Measurements from ENCODE around the gene ATP10B. TPM values are rescaled to one million over a fixed set of nuclear protein-coding genes. Genes with fewer than 3 reads are reported as not detected.

ATP10B gene
- total RNA-seq, 2 donors from 2014 or later, result not detected

DNA sequence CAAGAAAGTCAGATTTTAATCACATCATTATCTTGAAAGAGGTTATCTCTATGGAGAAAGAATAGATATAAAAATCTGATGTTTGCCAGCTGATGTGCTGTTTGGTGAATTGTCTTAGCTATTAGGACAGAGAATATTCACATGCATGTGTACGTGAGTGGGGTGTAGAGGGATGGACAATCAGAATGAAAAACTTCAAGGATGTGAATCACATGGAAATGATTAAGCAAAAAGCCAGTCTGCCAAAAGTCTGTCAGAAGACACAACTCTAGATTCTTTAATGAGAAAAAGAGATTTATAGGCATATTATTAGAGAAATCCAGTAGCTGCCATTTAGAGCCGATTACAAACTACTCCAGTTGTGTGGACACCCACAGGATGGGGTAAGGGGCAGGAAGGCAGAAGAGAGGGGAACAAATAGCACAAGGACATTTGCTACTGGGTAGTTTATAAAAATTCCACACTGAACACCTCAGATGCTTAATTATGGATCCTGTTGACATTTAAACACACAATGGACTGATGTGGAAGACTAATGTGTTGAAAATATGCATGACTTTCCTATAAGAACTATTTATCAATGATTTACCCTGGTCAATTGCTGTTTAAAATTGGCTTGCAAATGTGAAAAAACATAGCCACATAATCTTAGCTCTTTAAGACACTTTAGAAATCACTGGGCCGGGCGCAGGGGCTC lies 302.9 kb downstream of the ATP10B start:
- no peaks in the 10 kb centered on the region for H3K4me1 Mint-ChIP-seq (ENCODE audit: low read depth in 2 of 2)
- no peak for DNase-seq (ENCODE audit: low spot score)
- H3K27me3 Mint-ChIP-seq, result peaks cover 13 to 14% of the 10 kb centered on the region in 2 donors
- no peak for ATAC-seq
- no peak overlapping the region for H3K27ac Mint-ChIP-seq
- no peaks in the 10 kb centered on the region for H3K36me3 Mint-ChIP-seq
- H3K9me3 Mint-ChIP-seq, result peaks cover 3% of the 10 kb centered on the region
- H3K4me3 Mint-ChIP-seq, result no peak overlapping the region

DNA sequence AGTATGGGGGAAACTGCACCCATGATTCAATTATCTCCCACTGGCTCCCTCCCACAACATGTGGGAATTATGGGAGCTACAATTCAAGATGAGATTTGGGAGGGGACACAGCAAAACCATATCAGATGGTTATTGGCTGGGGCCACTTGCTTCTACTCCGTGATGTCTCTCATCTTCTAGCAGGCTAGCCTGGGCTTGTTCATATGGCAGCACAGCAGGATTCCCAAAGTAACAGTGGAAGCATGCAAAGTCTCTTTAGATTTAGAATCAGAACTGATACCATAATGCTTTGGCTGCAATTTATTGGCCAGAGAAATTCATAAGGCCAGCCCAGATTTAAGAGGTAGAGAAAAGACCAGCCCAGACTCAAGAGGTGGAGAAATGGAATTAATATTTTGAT lies 304.1 kb downstream of the ATP10B start:
- H3K4me3 Mint-ChIP-seq, result no peak overlapping the region
- no peak for DNase-seq (ENCODE audit: low spot score)
- no peak for ATAC-seq
- peaks cover 3% of the 10 kb centered on the region for H3K9me3 Mint-ChIP-seq
- H3K27ac Mint-ChIP-seq, result no peak overlapping the region
- no peaks in the 10 kb centered on the region for H3K36me3 Mint-ChIP-seq
- H3K27me3 Mint-ChIP-seq, result peaks cover 13 to 17% of the 10 kb centered on the region in 2 donors
- no peaks in the 10 kb centered on the region for H3K4me1 Mint-ChIP-seq (ENCODE audit: low read depth in 2 of 2)

DNA sequence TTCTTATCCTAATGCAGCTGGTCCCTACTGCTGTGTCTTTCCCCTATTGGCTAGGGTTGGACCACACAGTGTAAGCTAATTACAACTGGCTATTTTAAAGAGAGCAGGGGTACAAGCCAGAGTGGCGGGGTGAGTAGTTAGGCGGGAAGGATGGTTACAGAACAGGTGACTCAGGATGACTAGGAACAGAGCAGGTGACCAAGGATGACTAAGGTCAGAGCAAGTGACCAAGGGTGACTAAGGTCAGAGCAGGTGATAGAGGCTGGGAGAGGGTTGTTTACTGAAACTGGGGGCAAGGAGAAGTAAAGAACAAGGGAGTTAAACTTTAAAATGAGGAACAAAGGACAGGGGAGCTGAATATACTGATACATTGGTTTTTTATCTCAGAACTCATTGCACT lies 304.9 kb downstream of the ATP10B start:
- ATAC-seq (no peak), DNase-seq (ENCODE audit: low spot score) (no peak)
- H3K4me1 Mint-ChIP-seq (ENCODE audit: low read depth in 2 of 2), result no peaks in the 10 kb centered on the region
- H3K27me3 Mint-ChIP-seq, result peaks cover 13 to 19% of the 10 kb centered on the region in 2 donors
- peaks cover 3% of the 10 kb centered on the region for H3K9me3 Mint-ChIP-seq
- H3K4me3 Mint-ChIP-seq, result no peak overlapping the region
- no peak overlapping the region for H3K27ac Mint-ChIP-seq
- no peaks in the 10 kb centered on the region for H3K36me3 Mint-ChIP-seq

DNA sequence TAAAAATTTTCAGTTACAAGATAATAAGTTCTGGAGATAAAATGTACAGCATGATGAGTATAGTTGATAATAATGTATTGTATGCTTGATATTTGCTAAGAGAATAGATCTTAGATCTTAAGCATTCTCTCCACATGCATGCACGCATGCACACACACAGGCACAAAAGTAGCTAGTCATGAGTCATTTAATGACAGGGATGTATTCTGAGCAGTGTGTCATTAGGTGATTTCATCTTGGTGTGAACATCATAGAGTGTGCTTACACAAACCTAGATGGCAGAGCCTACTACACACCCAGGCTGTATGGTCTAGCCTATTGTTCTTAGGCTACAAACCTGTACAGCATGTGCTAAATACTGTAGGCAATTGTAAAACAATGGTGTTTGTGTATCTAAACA lies 306.2 kb downstream of the ATP10B start:
- Mint-ChIP-seq H3K4me1 (ENCODE audit: low read depth in 2 of 2) (no peaks in the 10 kb centered on the region), H3K27me3 (peaks cover 13 to 15% of the 10 kb centered on the region in 2 donors), H3K36me3 (no peaks in the 10 kb centered on the region), H3K4me3 (no peak overlapping the region), H3K9me3 (no peaks in the 10 kb centered on the region), H3K27ac (no peak overlapping the region)
- no peak for ATAC-seq
- no peak for DNase-seq (ENCODE audit: low spot score)

DNA sequence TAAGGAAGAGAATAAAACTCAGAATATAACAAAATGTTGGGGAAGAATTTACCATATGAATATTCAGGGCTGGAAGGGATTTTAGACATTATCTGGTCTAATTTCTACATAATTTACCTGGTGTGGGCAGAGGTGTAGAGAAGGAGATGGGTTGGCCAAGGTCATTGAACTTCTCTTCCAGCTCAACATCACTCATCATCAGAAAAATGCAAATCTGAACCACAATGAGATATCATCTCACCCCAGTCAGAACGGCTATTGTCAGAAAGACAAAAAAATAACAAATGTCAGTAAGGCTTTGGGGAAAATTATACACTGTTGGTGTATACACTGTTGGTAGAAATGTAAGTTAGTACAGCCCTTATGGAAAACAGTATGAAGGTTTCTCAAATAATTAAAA lies 308.6 kb downstream of the ATP10B start:
- DNase-seq (ENCODE audit: low spot score) (no peak), ATAC-seq (no peak)
- H3K36me3 Mint-ChIP-seq, result no peaks in the 10 kb centered on the region
- H3K4me1 Mint-ChIP-seq (ENCODE audit: low read depth in 2 of 2), result no peaks in the 10 kb centered on the region
- no peak overlapping the region for H3K4me3 Mint-ChIP-seq
- peaks cover 8 to 15% of the 10 kb centered on the region in 2 donors for H3K27me3 Mint-ChIP-seq
- no peaks in the 10 kb centered on the region for H3K9me3 Mint-ChIP-seq
- H3K27ac Mint-ChIP-seq, result no peak overlapping the region

DNA sequence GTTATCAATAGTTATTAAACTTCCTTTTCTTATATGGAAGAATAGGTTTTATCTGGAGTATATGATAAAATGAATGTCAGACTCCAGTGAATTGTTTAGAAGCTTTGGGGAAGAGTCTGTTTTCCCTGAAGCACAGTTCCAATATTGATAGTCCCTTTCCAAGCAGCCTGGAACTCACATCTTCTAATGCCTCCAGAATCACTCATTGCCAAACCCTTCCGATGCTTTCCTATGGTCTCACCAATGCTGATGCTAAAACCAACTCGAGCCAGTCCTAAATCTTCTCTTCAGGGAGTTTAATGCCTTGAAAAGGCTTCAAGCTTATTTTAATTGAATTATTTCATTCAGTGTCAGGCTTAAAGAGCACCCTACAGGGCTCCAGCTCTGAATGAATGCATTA lies 309.2 kb downstream of the ATP10B start:
- Mint-ChIP-seq H3K4me1 (ENCODE audit: low read depth in 2 of 2) (no peaks in the 10 kb centered on the region), H3K4me3 (no peak overlapping the region), H3K9me3 (no peaks in the 10 kb centered on the region), H3K36me3 (no peaks in the 10 kb centered on the region), H3K27me3 (peaks cover 8 to 15% of the 10 kb centered on the region in 2 donors), H3K27ac (no peak overlapping the region)
- ATAC-seq (no peak), DNase-seq (ENCODE audit: low spot score) (no peak)

DNA sequence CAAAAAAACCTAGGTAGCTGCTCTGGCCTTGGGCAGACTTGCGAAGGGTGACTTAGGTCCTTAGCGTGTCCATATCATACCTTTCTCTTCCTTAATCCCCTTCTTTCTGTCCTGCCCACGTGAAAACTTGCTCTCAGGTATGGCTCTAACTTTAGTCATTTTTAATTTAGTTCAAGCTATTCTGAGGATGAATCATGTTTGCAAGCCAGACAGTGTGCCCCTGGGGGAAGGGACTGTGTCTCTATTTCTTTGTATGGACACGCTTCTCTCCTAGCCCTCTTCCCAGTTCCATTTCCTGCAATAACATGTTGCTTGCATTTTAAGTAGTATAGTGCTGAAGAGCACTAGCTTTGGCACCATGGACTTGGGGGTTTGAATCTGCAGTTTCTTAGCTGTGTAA lies 309.7 kb downstream of the ATP10B start:
- Mint-ChIP-seq H3K9me3 (no peaks in the 10 kb centered on the region), H3K27ac (no peak overlapping the region), H3K4me1 (ENCODE audit: low read depth in 2 of 2) (no peaks in the 10 kb centered on the region), H3K4me3 (no peak overlapping the region), H3K36me3 (no peaks in the 10 kb centered on the region), H3K27me3 (peaks cover 8 to 15% of the 10 kb centered on the region in 2 donors)
- ATAC-seq, result no peak
- DNase-seq (ENCODE audit: low spot score), result no peak

DNA sequence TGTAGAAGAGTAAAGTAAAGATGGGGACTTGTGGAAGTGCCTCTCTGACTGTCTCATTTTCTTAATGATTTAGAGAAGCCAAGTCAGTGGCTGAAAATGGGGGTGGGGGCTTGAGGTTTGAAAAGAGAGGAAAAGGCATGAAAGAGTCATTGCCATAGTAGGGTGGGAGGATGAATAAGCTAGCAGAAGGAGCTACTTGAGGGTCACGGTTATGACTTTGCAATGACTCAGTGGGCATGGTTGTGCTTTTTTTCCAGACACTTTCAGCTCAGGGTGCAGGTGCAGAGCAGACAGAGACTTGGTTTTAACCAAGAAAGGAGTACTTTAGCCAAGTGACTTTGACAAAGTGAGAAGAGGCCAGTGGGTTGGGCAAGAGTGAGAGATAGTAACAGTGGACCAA lies 312.6 kb downstream of the ATP10B start:
- ATAC-seq, result peak in 1 of 2 donors; percentile 75
- no peak for DNase-seq (ENCODE audit: low spot score)
- H3K4me3 Mint-ChIP-seq, result no peak overlapping the region
- H3K4me1 Mint-ChIP-seq (ENCODE audit: low read depth in 2 of 2), result no peaks in the 10 kb centered on the region
- no peaks in the 10 kb centered on the region for H3K36me3 Mint-ChIP-seq
- no peaks in the 10 kb centered on the region for H3K9me3 Mint-ChIP-seq
- H3K27me3 Mint-ChIP-seq, result peaks cover 0 to 9% of the 10 kb centered on the region in 2 donors
- no peak overlapping the region for H3K27ac Mint-ChIP-seq

DNA sequence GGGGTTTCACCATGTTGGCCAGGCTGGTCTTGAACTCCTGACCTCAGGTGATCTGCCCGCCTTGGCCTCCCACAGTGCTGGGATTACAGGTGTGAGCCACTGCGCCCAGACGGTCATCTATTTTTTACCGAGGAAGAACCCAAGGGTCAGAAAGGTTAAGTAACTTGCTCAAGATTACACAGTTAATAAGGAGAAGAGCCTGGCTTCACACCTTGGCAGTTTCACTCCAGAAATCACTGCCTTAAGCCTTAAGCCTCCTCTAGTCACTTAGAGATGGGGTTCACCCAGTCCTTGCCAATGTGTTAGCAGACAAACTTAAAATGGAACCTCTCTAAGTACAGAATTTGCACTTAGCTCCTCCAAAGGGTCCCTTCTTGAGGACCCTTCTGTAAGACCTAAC lies 314.1 kb downstream of the ATP10B start:
- H3K27ac Mint-ChIP-seq, result no peak overlapping the region
- no peaks in the 10 kb centered on the region for H3K36me3 Mint-ChIP-seq
- H3K4me3 Mint-ChIP-seq, result no peak overlapping the region
- no peaks in the 10 kb centered on the region for H3K4me1 Mint-ChIP-seq (ENCODE audit: low read depth in 2 of 2)
- DNase-seq (ENCODE audit: low spot score) (no peak), ATAC-seq (peak in 1 of 2 donors; percentile 47)
- H3K27me3 Mint-ChIP-seq, result peaks cover 0 to 5% of the 10 kb centered on the region in 2 donors
- no peaks in the 10 kb centered on the region for H3K9me3 Mint-ChIP-seq

DNA sequence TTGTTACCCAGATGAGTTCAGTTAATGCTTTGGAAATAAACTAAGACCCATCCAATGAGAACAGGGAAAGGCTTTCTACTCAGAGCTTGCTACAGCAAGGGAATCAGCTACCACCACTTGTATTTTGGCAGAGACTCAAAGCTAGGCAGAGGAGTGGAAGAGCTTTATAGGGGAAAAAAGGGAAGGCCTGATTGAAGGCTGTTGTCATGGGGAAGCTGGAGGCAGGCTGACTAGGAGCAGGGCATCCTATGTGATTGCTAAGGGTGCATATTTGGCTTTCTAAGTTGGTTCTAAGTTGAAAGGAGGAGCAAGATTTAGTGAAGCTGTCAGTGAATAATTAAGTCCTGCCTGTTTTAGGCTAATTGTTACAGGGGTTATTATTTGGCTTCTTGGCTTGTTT lies 314.9 kb downstream of the ATP10B start:
- DNase-seq (ENCODE audit: low spot score) (no peak), ATAC-seq (no peak)
- Mint-ChIP-seq H3K9me3 (no peaks in the 10 kb centered on the region), H3K27me3 (peaks cover 0 to 3% of the 10 kb centered on the region in 2 donors), H3K27ac (no peak overlapping the region), H3K36me3 (no peaks in the 10 kb centered on the region), H3K4me1 (ENCODE audit: low read depth in 2 of 2) (no peaks in the 10 kb centered on the region), H3K4me3 (no peak overlapping the region)

DNA sequence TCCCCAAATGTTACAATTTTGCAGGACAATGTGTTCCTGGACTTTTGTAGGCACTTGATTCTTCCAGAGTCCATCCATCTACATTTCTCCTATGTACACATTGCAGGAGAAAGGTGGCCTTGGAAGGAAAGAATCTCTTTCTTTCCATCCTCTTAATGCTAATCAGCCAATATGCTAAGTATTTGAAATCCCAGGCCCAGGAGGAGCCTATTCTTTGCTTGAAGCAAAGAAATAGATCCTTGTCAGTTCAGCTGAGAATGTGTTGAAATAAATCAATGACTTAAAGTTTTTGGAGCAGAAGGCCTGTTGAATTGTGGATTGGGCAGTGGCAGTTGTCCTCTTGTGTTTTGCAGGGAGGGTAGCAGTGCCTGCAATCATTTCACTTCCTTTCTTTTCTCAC lies 317.1 kb downstream of the ATP10B start:
- Mint-ChIP-seq H3K36me3 (no peaks in the 10 kb centered on the region), H3K9me3 (no peaks in the 10 kb centered on the region), H3K4me1 (ENCODE audit: low read depth in 2 of 2) (peaks cover 0 to 4% of the 10 kb centered on the region in 2 donors), H3K4me3 (no peak overlapping the region), H3K27ac (no peak overlapping the region), H3K27me3 (peaks cover 0 to 6% of the 10 kb centered on the region in 2 donors)
- ATAC-seq (no peak), DNase-seq (ENCODE audit: low spot score) (no peak)

DNA sequence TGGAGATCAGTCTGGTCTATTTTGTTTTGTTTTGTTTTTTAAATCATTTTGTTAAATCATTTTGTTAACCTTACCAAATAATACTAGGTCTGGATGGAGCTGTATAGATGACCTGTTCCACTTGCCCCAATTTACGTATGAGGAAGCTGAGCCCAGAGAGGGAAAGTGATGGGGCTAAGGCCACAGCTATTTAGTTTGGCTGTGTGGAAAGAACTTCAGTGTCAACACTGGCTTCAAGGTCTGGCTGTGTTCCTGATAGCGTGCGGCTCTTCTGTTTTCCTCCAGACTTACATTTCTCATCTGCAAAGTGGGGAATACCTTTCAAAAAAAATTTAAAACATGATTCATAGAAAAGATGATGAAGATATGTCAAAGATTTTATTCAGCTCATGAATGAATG lies 317.9 kb downstream of the ATP10B start:
- H3K27me3 Mint-ChIP-seq, result peaks cover 6 to 8% of the 10 kb centered on the region in 2 donors
- no peak for ATAC-seq
- H3K36me3 Mint-ChIP-seq, result no peaks in the 10 kb centered on the region
- peaks cover 0 to 4% of the 10 kb centered on the region in 2 donors for H3K4me1 Mint-ChIP-seq (ENCODE audit: low read depth in 2 of 2)
- H3K4me3 Mint-ChIP-seq, result no peak overlapping the region
- H3K9me3 Mint-ChIP-seq, result no peaks in the 10 kb centered on the region
- no peak overlapping the region for H3K27ac Mint-ChIP-seq
- DNase-seq (ENCODE audit: low spot score), result no peak

DNA sequence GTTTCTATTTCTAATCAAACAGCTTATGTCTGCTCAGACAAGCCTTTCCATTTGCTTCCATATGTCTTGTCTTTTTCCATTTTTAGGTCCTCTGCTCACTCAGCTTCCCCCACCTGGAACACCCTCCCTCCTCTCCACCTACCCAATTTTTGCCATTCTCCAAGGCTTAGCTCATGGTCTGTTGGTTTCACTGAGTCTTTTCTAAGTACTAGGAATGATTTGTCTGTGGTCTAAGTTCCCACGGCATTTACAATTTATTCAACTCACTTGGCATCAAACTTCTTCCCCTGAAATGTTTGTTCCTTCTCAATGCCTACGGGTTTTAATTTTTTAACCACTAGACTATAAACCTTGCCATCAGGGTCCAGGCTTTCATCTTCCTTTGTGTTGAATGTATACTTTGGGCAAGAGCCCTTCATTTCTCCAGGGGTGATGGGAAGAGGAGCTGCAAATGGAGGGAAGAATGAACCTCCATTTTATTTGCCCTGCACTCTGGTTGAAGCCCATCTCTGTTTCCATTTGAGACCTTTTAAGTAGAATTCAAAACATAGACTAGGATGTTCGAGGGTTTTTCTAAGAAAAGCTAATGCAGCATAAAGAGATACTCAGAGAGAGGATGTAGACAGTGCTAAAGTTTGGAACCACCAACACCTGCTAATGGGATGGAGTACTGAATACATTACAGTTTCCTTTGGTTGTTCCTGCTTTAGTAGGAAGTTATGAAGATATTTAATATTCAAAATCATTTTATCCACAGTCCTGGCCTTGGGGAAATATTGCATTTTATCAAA lies 326.3 kb downstream of the ATP10B start:
- Mint-ChIP-seq H3K36me3 (no peaks in the 10 kb centered on the region), H3K9me3 (no peaks in the 10 kb centered on the region), H3K4me1 (ENCODE audit: low read depth in 2 of 2) (peaks cover 2 to 3% of the 10 kb centered on the region in 2 donors), H3K27me3 (peaks cover 16% of the 10 kb centered on the region in 2 donors), H3K4me3 (no peak overlapping the region), H3K27ac (no peak overlapping the region)
- no peak for DNase-seq (ENCODE audit: low spot score)
- ATAC-seq, result no peak

DNA sequence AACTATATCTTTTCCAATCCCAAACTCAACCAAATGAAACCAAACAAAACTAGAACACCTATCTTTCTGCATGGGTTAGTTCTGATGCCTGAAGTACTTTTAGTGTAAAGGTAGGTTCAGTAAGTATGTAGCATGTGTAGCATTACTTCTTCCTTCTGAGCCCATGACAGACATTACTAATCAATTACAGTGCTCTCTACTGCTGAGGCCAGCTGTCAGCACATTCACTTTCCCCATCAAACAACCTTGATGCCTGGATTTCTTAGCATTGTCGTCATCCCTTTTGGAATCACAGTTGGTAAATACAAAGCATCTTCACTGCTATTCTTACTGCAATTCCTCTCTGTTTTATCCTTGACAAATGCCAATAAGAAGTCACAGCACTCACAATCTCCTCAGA lies 327.2 kb downstream of the ATP10B start:
- DNase-seq (ENCODE audit: low spot score) (no peak), ATAC-seq (no peak)
- Mint-ChIP-seq H3K4me1 (ENCODE audit: low read depth in 2 of 2) (peaks cover 0 to 2% of the 10 kb centered on the region in 2 donors), H3K27ac (no peak overlapping the region), H3K4me3 (no peak overlapping the region), H3K9me3 (no peaks in the 10 kb centered on the region), H3K36me3 (no peaks in the 10 kb centered on the region), H3K27me3 (peaks cover 13 to 16% of the 10 kb centered on the region in 2 donors)

Measured in natural killer cell treated with Interleukin-12 subunit alpha and Interleukin-12 subunit beta and Interleukin-15 and Interleukin-18, amount 100 ng/mL, for 72 hours (primary cell).